HL-60/S4 treated with retinoic acid at 250 ng/mL for 4 days and 3 days (cell line): ENCODE data around the gene ENO1.
"Not testable (repeated sequence)": the region's sequence is repeated elsewhere in the genome, so short reads cannot be mapped to it uniquely, and the experiment has no call there.

Source experiments
- in situ Hi-C: fragments of 300-500 bp; cut with MboI; formaldehyde crosslinking; loops from 2 replicates; pipeline ENCODE4 v1.7.0; 2022; ENCODE audit warnings: low sequenced_read_pairs

ENO1 gene

DNA sequence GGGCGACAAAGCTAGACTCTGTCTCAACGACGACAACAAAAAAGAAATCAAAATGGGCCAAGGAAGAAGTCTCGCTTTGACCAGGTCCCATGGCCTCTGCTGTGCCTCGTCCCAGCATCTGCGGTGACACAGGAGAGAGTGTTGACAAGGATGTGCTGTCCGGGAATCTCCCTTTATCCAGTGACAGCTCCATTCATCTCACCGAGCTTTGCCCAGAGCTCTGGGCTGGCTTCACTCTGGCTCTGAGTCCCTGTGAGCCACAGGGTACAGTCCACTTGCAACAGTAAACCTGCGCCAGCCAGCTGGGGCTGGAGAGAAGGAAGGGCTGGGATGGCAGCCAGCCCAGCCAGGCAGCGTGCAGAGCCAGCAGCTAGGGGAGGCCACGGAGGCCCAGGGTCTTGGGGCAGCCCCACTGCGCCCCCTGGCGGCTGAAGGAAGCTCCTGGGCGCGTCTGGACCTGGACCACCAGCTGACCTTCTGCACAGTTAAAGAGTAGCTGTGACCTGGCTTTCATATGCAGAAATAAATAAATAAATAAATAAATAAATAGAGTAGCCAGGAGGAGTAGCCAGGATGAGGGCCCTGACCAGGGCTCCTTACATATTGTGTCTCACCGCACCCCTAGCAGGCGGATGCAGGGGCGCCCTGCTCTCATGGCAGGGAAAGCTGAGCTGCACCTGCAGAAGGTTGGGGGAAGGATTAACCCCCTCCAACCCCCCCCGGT is 29.7 kb downstream of the ENO1 start:
- in situ Hi-C loops = no loop called here

DNA sequence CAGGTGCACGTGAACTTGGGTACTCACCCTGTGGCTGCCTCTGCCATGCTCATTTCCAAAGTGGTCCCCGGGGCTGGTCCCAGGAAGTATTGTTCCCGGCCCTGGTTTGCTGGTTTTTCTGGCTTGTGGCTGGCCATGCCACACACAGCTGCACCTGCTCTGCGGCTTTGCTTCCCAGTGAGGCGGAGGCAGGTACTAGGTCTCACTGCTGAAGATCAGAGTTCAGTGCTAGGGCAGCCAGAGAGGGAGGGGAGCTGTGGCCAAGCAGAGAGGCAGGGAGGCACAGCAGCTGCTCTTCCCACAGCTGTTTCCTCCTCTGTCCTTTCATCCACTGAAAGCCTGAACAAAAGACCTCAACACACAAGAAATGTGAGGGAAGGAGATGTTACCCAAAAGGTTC is 30.5 kb downstream of the ENO1 start:
- in situ Hi-C loops = no loop called here

DNA sequence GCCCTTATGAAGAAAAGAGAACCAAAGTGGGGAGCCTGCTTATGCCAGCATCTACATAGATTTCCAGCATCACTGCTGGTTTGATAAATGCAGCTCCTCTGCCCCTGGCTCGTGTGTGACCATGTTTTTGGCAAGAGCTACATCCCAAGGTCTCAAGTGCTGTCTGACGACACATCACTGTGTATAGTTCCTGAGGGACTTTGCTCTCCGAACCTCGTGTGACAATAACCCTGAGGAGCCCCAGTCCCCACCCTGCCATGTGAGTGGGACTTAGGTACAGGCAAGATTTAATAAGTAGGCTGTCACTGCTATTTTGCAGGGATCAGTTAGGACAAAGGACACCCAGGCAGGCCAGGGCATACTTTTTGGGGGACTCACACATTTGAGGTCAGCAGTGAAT is 32.2 kb downstream of the ENO1 start:
- in situ Hi-C loops = no loop called here

DNA sequence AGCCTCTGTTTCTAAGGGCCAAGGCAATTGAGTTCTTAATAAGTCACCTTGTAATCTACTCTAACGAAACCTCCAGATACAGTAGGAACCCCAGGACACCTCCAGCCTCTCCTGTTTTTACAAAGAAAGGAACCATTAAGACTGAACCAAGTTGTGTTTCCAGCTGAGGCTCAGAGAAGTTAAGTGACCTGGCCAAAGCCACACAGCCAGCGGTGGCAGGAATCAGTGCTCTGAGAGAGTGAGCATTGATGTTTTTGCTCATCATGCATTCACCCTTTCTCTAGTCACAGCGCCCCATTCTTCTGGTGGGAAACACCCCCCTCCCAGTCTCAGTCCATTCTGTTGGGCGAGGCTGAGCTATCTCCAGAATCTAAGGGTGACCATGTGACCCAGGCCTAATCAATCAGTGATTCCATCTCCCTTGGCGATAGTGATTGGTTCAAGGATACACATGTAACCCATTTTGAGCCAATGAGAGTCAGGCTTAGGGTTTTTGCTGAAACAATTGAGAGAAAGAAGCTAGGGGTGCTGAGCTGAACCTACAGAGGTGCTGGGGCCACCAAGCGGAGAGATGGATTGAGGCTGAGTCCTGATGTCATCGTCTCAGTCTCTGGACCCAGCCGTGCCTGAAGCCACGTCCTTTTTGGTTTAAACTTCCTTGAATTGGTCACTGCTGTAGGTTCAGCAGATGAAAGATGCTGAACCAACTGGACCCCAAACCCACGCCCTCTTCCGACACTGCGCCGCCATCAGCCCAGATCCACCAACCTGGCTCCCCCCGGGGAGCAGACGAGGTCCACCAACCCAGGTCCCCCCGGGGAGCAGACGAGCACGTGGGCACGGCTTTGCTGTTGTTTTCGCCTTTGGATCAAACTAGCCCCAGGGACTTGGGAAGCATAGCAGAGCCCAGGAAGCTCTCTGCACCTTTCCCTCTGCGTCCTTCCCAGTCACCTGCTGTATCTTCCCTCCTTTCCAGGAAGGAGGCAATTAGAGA is 33.1 kb downstream of the ENO1 start:
- in situ Hi-C loops = no loop called here

DNA sequence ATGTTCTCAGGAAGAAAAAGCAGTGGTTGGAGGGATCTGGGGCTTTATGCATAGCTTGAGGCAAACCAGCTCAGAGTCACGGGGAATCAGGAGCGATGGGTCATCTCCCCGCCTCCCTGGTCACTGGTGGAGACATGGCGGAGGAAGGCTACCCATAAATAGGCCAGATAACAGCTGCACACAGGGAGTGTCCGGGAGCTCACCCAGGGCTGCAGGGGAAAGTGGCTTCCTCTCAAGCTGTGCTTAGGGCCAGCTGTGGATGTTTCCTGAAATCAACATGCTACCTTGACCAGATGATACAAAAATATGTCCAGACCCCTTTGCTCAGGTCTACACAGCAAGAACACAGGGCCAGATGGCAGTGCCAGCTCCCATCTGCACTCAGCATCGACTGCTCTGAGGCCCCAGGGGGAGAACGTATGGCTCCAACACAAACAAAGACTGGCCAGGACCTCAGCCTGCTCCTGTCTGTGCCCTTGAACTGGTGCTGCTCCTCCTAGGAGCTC is 33.9 kb downstream of the ENO1 start:
- in situ Hi-C loops = no loop called here

DNA sequence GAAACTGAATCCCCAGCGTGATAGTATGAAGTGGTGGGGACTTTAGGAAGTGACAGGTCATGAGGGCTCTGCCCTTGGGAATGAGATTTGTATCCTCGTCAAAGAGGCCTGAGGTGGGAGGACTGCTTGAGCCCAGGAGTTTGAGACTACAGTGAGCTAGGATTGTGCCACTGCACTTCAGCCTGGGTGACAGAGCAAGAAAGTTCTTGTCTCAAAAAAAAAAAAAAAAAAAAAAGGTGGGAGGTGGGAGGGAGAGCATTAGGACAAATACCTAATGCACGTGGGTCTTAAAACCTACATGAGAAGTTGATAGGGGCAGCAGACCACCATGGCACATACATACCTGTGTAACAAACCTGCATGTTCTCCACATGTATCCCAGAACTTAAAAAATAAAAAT is 37.1 kb downstream of the ENO1 start:
- in situ Hi-C loops = no loop called here

DNA sequence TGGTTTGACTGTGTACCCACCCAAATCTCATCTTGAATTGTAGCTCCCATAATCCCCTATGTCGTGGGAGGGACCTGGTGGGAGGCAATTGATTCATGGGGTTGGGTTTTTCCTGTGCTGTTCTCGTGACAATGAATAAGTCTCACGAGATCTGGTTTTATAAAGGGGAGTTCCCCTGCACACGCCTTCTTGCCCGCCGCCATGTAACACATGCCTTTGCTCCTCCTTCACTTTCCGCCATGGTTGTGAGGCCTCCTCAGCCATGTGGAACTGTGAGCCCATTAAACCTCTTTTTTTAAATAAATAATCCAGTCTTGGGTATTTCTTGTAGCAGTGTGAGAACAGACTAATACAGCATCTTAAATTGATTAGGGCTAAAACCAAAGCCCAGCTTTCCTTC is 38.5 kb downstream of the ENO1 start:
- in situ Hi-C loops = no loop called here

DNA sequence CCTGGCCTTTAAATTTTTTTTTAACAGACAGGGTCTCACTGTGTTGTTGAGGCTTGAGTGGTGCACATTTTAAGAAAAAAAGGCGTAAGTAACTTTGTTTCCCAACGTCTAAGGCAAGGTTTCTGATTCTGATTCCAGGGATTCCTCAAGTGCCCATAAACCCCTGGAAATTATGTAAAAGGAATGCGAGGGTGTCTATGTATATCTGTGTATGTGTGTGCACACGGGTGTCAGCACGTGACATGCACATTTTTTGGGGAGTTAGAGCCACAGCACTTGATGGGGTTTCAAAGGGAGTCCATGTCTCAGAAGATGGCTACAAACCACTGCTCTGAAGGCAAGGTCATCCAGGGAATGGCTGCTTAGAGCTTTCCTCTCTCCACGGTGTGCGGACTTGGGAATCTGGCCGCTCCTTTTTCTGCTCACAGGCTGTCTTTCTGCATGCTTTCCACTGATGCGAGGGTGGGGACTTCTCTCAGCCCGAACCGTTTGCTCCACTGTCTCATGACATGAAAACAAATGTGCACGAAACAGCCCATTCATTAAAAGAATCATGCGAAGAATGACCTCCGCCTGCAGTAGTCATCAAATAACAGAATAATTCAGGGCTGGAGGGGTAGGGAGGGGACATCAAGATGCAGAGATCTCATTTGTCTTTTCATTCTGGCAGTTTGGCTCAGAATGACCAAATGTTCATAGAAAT is 42.4 kb downstream of the ENO1 start:
- in situ Hi-C loops = no loop called here

DNA sequence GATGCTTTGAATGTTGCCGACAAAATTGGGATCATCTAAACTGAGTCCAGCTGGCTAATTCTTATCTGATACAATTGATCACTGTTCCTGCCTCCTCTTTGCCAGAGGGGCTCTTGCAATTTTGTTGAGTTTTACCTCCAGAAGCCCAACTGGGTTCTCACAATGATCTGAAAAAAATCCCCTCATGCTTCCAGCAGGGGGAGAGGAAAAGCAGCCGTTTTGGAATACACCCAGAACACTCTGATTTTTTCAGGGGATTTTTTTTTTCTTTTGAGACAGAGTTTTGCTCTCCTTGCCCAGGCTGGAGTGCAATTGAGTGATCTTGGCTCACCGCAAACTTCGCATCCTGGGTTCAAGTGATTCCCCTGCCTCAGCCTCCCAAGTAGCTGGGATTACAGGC is 47.1 kb downstream of the ENO1 start:
- in situ Hi-C loops = no loop called here

DNA sequence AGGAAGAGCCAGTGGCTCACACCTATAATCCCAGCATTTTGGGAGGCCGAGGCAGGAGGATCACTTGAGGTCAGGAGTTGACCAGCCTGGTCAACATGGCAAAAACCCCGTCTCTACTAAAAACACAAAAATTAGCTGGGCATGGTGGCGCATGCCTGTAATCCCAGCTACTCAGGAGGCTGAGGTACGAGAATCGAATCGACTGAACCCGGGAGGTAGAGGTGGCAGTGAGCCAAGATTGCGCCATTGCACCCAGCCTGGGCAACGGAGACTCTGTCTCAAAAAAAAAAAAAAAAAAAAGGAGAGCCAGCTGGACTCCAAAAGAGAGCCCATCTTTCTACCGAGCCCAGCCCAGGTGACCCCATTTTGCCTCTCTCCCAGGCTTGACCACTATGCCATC is 47.8 kb downstream of the ENO1 start:
- in situ Hi-C loops = not testable (repeated sequence)

DNA sequence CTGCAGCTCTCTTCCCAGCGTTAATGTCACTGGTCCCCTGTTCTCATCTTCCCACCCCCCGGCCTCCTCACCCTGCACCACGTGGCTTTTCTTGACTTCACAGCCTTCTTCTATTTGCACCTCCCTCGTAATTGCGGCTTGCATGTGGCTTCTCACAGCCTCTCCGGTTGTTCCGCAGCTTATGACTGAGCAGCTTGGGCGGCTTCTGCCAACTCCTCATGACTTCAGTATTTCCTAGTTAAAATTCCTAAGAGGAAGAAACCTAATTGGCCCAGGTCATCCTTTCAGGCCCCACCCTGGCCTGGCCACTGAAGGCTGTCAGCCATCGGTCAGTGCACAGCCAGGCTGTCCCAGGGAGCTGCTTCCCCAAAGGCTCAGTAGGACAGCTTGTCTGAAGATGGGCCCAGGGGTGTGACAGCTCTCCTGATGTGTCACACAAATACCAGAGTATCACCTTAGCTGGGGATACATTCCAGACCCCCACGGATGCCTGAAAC is 52.5 kb downstream of the ENO1 start:
- in situ Hi-C loops = no loop called here

DNA sequence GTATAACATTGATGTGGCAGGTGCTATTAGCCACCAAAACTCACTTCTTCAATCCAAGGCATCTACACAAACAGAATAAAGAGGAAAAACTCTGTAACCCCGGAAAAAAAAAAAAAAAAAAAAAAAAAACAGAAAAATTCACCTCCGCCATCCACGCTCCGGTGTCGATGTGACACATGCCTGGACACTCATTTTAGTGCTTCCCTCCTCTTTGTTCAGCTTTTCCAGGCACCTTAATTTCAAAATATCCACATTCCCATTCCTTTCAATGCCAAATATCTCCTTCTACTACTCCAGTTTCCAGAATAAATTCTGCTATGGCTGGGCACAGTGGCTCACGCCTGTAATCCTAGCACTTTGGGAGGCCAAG is 55.2 kb downstream of the ENO1 start:
- in situ Hi-C loops = no loop called here

DNA sequence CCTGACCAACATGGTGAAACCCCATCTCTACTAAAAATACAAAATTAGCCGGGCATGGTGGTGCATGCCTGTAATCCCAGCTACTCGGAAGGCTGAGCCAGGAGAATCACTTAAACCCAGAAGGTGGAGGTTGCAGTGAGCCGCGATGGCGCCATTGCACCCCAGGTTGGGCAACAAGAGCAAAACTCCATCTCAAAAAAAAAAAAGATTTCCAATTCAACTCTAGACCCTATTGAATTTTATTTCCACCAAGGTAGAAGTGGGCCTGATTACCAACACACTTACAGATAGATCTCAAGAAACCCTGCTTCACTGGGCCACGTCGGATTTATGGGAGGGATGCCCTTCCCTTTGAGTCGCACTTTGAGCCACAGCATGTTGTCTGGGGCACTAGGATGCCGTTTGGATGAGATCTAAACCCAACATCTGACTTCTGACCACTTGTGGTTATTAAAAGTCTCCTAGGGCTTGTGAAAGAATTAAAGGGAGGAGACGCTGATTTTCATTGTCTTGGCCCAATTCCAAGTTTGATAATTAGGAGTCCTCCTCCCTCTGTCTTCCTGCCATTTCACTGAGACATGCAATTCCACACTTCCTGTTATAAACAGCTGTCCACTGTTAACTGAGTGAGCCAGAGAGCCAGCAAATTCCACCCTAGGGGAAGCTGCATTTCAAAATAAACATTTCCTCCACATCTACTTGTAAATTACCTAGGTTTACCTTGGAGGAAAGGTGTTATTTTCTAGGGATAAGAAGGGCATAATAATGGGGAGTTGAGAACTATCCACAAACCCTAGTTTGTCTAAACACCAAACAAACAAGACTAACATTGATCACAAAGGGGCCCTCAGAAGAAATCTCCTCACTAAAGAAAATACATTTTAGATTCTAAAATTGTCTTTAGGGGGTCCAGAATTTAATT is 55.9 kb downstream of the ENO1 start:
- in situ Hi-C loops = no loop called here

DNA sequence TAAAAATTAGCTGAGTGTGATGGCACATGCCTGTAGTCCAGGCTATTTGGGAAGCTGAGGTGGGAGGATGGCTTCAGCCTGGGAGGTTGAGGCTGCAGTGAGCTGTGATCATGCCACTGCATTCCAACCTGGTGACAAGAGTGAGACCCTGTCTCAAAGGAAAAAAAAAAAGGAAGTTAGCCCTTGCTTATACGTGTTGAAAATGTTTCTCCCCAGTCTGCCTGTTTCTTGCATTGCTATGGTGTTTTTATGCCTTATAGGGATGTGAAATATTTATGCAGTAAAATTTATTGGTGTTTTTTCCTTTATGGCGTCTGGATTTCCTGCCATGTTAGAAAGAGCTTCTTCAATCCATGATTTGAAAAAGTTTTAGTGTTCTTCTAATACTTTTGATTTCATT is 57.4 kb downstream of the ENO1 start:
- in situ Hi-C loops = no loop called here

DNA sequence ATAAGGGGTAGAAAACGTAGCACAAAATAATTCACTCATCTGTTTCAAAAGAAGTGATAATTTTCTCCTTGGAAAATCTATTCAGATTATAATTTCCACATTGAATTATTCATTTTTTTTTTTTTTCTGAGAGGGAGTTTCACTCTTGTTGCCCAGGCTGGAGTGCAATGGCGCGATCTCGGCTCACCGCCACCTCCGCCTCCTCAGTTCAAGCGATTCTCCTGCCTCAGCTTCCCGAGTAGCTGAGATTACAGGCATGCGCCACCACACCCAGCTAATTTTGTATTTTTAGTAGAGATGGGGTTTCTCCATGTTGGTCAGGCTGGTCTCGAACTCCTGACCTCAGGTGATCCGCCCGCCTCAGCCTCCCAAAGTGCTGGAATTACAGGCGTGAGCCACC is 59.7 kb downstream of the ENO1 start:
- in situ Hi-C loops = not testable (repeated sequence)

DNA sequence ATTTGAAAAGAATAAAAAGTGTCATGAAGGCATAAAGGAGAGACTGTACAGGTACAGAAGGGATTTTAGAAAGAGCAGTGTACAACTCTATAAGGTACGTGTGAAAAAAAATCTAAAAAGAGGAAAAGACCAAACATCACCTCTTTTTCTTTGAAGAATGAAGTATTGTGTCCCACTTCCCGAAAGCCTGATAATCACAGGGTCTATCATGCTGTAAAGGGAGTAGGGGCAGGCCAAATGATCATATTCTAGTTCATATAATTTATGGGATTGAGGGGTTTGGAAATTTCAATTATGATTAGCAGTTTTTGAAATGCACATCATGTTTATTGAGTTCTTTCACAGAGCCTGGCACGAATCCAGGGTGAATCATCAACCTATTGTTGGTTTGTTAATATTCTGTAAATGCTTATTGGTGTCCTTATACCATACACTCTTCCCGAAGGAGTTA is 60.1 kb downstream of the ENO1 start:
- in situ Hi-C loops = no loop called here

DNA sequence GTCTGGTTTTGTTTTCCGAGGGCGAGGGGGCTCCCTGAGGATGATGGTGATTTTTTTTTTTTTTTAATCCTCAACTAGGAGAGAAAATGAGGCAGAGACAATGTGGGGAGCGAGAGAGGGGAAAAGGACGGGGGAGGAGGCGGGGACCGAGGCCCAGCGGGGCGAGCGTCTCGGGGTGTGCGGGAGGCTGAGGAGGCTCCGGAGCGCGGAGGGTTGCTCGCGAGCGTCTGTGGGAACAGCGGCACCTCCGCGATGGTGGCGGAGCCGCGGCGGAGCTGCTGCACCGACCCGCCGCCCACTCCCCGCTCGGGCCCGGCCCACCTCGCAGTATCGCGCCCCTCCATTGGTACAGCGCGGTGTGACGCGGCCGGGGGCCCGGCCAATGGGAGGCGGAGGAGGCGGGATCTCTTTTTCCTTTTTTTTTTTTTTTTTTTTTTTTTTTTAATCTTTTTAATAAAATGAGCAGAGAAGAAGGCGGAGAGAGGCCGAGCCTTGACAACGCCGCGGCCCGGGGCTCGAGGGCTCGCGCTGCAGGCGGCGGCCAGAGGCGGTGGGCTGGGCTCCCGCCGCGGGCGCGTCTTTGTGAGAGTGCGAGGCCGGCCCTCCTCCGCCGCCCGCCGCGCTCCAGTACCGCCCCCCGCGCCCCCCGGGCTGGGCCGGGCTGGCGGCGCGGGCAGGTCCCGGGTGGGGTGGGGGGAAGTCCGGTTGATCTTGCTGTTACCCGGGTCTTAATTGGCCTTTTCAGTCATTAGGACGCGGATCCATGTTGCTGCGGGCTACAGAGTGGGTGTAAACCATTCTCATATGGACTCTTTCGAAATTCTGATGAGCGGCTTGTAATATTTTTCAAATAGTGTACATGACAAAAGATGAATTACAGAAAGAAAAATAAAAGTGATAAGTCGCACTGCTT is 60.8 kb downstream of the ENO1 start, which contains the start of gene RERE:
TSS of gene RERE (minus strand) at position 229 of the 913 bp plus-strand sequence.
- in situ Hi-C loops = no loop called here

DNA sequence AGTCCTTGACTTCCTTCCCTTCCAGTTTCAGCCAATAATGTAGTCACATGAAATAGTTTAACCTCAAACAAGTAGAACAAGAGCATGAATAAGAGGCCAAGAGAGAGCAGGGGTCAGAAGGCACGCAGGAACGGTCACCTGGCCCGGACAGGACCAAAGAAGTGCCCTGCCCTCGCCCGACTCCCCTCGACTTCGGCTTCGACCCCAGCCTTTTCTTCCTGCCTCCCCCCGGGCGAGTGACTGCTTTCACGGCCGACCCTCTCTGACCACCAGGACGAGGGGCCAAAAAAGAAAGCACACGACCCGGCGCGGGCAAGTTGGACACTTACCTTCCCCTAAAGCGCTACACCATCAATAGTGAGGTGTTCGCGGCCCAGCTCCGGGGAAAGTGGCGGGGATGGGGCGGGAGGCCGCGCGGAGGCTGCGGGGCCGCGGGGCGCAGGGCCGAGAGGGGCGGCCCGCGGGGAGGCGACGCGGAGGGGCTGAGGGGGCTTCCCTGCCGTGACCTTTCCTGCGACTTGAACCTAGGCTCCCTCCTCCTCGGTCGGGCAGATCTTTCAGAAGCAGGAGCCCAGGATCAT is 61.6 kb downstream of the ENO1 start:
- in situ Hi-C loops = no loop called here

DNA sequence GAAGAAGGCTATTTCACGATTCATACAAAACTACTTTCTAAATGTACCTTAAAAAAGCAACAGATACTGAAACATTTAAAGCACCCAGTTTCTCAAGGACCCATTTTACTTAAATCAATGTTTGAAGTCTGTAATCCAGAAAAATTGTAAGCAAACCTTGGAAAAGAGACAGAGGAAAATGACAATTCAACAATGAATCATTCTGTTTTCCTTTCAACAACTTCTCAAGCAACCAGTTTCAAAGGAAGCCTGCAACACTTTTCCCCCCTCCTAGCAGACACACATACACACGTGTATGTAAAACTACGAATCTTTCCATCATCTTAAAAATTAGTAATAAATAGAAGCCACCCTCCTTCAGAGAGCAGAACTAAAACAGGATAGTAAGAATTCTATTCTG is 62.2 kb downstream of the ENO1 start:
- in situ Hi-C loops = no loop called here
